GM10248 (cell line): ENCODE measurements around the gene MFSD11.
A peak's percentile ranks its signal among the peaks of the same experiment; 100 is the strongest.
"Not testable (repeated sequence)": the region's sequence is repeated elsewhere in the genome, so short reads cannot be mapped to it uniquely, and the experiment has no call there.

ENCODE experiments used
- CTCF ChIA-PET: fragments of 300-600 bp; sonication (Branson Sonifier 250); formaldehyde crosslinking; extraction: SDS; loops from one replicate; lab custom pipeline; 2021; ENCODE audit warnings: antibody characterized with exemption; lab: Yijun Ruan, JAX
- POLR2A ChIA-PET: fragments of 350-650 bp; sonication (Branson Sonifier 250); formaldehyde crosslinking; extraction: SDS; loops from one replicate; lab custom pipeline; 2020; ENCODE audit warnings: antibody characterized with exemption; lab: Yijun Ruan, JAX
- DNase-seq: peaks from one replicate; pipeline ENCODE4 v3.0.0; 2012; ENCODE audit errors: extremely low spot score
- CTCF ChIP-seq: IDR thresholded peaks from 2 replicates; pipeline ENCODE4 v1.5.1; 2012; ENCODE audit warnings: mild to moderate bottlenecking, low read depth; ENCODE audit errors: extremely low read depth, missing control alignments, control extremely low read depth

MFSD11 gene

GRCh38 chr17:76737082-76737675, 740 bp upstream of the MFSD11 start, which contains the start of gene SRSF2:
Gene SRSF2, minus strand, starts transcription at chr17:76737331. Its CDS starts 171 bp downstream, at chr17:76737160.
- peak; percentile 97 for DNase-seq
- ChIA-PET POLR2A (interaction anchor here (0.5 to 3.4 kb wide), 6 partner anchors 10 to 1490 kb away, joined by 3 to 58 read pairs (median 5); partner anchors contain the start of genes JMJD6 and METTL23), CTCF (interaction anchor here (0.8 to 3.0 kb wide), 2 partner anchors 10 to 21 kb away, joined by 3 to 13 read pairs; no protein-coding TSS in a partner anchor)
- no peak for TF ChIP-seq CTCF

DNA sequence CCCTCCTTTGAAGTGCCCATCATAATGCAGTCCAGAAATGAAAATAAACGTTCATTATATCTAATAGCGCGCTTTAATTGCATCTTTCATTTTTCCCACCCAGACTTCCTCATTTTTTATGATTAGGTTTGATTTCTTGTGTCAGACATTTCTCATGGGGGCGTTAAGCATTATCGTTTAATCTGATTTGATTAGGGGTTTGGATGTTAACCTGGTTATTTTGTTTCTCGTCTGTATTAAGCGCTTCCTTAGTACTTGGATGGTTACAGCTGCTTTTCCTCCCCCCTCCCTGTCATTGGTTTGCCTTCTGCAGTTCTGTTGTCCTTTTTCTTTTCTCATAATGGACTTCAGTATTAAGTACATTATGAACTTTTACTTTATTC, 540 bp downstream of the MFSD11 start:
- TF ChIP-seq CTCF: no peak
- CTCF ChIA-PET: interaction anchor here (1.0 to 3.0 kb wide), 3 partner anchors 10 to 24 kb away, joined by 3 to 13 read pairs (median 4); no protein-coding TSS in a partner anchor
- no peak for DNase-seq
- POLR2A ChIA-PET: interaction anchor here (3.4 kb wide), 1 partner anchor 11 kb away, joined by 58 read pairs; the partner anchor contains the start of genes JMJD6 and METTL23

- CTCF ChIA-PET: interaction anchor here (1.4 to 1.8 kb wide), 2 partner anchors 9 to 58 kb away, joined by 3 to 4 read pairs; no protein-coding TSS in a partner anchor
These were observed 1.7 kb downstream of the MFSD11 start for GRCh38 chr17:76739568-76740115.

GRCh38 chr17:76740329-76741118, 2.6 kb downstream of the MFSD11 start:
- POLR2A ChIA-PET: interaction anchor here (0.6 kb wide), 1 partner anchor 9 kb away, joined by 6 read pairs; no protein-coding TSS in a partner anchor
- DNase-seq: no peak
- CTCF ChIA-PET: interaction anchor here (1.4 kb wide), 1 partner anchor 59 kb away, joined by 3 read pairs; no protein-coding TSS in a partner anchor
- TF ChIP-seq CTCF: no peak

More at GRCh38 chr17:76739568-76740115, 1.7 kb downstream of the MFSD11 start:
- not testable (repeated sequence) for DNase-seq
- POLR2A ChIA-PET: interaction anchor here (0.6 to 0.7 kb wide), 2 partner anchors 10 to 15 kb away, joined by 4 to 6 read pairs; no protein-coding TSS in a partner anchor

GRCh38 chr17:76742958-76743357, 5.0 kb downstream of the MFSD11 start:
- ChIA-PET CTCF (no interaction called here), POLR2A (no interaction called here)
- no peak for DNase-seq
- no peak for TF ChIP-seq CTCF

DNA sequence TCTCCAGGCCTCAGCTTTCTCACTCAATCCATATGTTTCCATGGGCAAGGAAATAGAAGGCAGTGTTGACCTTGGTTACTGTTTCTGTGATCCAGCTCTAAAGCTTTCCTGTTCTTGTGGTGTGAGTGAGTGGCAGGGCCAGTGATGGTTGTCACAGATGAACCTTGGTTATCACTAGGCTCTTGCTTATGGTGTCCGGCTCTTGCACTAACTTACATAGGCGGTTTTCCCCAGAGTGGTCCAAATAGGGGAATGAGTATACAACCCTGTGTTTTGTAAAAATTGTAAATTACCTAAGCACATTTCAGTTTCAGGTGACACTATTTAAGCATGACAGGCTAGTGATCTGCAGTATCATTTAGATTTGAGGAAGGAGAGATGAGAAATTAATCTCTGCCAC, 6.8 kb downstream of the MFSD11 start:
- DNase-seq: no peak
- CTCF ChIA-PET: no interaction called here
- POLR2A ChIA-PET: no interaction called here
- TF ChIP-seq CTCF: no peak

- POLR2A ChIA-PET, DNase-seq: not testable (repeated sequence)
- CTCF ChIA-PET: interaction anchor here (1.0 kb wide), 1 partner anchor 13 kb away, joined by 3 read pairs; no protein-coding TSS in a partner anchor
These were observed 7.9 kb downstream of the MFSD11 start for GRCh38 chr17:76745785-76746184.
